NCI-H1436 treated with DMSO at 0.1 percent for 48 hours (cell line): ENCODE results near the gene LRTM2.
"Not testable (repeated sequence)": the region's sequence is repeated elsewhere in the genome, so short reads cannot be mapped to it uniquely, and the experiment has no call there.

Experiments used
- DNase-seq: peaks from one replicate; lab custom pipeline; 2025; lab: John Stamatoyannopoulos, UW

The LRTM2 gene

DNA sequence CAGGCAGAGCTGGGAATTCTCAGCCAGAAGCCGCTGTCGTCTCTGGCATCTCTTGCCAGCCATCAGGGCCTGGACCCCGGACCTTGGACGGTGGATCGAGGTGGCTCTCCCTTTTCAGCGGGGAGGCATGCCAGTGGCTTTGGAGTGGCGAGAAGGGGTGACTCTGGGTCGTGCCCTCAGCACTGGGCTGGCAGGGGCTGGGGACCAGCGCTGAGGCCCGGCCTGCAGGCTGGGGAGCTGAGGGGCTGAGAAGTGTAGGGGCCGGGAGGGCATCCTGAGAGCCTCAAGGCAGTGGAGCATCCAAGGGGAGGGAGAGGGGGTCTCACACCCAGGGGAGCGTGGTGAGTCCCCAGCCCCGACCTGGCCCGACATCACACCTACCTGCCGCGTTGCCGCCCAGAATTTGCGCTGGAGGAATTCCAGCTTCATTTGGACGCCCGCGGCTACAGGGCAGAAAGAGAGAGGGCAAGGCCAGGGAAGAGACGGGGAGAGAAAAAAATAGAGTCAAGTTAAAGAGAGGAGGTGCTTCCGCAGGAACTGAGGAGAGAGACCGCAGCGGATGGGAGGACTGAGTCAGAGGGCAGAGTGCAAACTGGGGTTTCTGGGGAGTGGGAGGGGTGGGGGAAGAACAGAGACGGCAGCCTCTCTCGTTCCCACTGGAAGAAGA is 9.0 kb upstream of the LRTM2 start:
- no peak for DNase-seq

DNA sequence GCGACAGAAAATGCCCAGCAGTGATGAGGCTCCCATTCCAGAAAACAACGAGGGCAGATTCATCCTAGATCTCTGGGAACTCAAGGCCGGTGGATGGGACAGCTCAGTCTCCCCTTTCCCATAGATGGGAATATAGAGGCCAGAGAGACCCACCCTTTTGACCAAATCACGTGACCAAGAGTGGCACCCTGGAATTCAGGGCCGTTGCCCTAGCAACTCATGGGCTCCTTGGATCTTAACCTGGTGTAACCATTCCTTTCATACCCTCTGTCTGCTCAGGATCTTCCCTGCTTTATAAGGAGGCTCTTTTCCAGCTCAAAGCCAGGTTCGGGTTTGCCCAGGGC is 8.4 kb upstream of the LRTM2 start:
- DNase-seq, result no peak

DNA sequence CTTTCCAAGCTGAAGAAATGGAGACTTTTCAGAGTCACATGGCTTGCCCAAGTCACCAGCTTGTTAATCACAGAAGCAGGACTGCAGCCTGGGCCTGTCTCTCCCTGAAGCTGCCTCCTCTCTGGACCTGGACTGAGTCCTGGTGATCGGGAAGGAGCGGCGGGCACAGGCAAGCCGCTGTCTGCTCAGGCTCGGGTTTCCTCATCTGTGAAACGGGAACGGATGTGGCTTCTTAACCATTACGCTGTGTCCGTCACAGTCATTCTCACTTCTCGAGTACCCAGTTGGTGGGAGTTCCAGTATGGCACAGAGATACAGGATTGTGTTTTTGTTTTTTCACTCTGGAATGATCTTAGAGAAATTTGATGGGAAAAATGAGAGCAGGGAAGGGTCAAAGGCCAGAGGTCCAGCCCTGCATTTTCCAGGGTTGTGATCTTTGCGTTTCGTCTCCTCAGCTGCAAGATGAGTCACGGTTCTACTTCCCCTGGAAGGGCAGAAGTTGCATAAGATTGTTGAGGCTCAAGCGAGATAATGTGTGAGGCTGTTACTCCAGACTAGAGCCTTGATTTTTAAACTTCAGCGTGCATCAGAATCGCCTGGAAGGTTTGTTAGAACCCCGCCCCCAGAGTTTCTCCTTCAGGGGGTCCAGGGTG is 7.6 kb upstream of the LRTM2 start:
- no peak for DNase-seq

DNA sequence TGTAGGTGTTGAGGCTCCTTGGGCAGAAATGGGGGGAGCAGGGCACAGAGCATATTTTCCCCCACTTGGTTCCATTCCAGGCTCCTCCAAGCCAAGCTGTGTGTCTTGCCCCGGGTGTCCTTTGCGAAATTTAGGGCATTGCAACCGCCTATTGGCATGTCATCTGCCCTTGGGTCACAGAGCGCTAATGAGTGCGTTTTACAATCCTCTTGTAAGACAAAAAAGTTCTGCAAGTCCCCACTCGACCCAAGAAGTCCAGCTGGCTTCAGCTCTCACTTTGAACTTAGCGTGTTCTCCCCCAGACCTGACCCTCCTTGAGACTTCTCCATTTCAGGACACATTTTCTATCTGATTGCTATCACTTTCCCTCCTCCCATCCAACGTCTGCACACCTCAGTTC is 6.1 kb upstream of the LRTM2 start:
- no peak for DNase-seq

DNA sequence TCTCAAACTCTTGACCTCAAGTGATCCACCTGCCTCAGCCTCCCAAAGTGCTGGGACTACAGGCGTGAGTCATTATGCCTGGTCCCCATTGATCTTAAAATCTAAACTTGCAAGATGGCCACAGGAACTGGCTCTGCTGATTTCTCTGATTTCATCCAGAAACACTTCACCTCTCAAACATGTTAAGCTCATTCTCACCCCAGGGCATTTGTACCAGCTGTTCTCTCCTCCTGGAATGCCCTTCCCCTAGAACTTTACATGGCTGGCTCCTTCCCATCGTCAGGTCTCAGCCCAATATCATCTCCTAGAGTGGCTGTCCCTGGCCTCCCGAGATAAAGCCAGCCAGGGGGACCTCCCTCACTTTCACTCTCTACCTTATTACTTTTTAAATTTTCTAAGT is 5.3 kb upstream of the LRTM2 start:
- DNase-seq, result no peak

DNA sequence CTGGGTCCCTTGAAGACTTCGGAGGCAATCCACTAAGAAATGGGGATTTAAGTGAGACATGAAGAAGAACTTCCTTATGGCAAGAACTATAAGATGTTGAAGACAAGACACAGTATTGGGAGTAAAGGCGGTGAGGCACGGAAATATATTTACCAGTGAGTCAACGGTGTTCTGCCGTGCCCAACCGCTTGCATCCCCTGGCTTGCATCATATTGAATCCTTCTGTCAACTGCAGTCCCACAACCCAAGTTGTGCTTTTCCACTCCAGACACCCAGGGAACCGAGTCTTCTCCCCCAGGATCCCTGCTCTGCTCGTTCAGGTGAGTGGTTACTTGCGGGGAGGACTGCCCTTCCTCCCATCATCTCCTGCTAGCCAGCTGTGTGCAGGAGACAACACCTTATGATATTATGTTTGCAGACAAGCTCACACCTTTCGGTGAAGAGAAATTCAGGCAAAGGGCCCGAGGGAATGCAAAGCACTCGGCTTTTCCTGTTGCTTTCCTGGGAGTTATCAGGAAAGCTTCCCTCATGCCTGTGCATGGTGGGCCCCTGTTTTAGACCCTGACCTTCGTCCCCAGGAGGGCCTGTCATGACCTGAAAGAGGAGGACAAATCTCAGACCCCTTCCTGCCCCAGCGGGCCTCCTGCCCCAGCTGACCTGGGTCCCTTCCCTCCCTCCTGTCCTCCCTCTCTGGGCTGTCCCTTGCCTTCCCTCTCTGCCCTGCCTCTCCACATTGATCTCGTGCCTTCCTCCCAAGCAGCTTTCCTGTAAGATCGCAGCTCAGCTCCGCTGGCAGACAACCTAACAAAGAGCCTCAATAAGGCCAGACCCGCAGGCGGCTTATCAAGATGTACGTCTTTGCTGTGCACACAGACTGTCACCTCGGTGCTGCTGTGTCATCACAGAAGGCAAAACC is 4.3 kb upstream of the LRTM2 start:
- DNase-seq, result no peak

DNA sequence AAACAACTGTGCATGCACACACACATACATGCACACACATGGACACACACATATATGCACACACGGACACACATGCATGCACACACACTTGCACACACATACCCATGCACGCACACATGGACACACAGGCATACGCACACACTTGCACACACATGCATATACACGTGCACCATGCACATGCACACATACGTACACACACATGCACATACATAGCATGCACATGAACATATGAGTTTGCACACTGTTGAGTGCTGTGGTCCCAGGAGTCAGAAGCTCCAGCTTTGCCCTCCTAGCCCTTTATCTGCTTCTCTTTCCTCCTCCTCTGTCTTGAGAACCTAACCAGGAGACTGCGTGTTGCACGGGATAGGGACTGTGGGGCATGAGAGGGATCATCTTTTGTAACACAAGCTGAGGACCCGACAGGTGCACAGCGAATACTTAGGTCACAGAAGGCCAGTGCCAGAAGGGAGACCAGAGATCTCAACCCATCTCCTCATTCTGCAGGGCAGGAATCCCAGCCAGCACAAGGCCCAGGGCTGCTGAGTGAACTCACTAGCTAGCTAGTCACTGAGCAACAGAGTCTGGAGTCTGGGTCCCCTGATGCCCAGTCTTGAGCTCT is 3.5 kb upstream of the LRTM2 start:
- DNase-seq, result no peak

DNA sequence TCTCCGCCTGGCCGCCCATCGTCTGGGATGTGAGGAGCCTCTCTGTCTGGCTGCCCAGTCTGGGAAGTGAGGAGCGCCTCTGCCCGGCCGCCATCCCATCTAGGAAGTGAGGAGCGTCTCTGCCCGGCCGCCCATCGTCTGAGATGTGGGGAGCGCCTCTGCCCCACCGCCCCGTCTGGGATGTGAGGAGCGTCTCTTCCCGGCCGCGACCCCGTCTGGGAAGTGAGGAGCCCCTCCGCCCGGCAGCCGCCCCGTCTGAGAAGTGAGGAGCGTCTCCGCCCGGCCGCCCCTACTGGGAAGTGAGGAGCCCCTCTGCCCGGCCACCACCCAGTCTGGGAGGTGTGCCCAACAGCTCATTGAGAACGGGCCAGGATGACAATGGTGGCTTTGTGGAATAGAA is 2.4 kb upstream of the LRTM2 start:
- DNase-seq, result not testable (repeated sequence)

DNA sequence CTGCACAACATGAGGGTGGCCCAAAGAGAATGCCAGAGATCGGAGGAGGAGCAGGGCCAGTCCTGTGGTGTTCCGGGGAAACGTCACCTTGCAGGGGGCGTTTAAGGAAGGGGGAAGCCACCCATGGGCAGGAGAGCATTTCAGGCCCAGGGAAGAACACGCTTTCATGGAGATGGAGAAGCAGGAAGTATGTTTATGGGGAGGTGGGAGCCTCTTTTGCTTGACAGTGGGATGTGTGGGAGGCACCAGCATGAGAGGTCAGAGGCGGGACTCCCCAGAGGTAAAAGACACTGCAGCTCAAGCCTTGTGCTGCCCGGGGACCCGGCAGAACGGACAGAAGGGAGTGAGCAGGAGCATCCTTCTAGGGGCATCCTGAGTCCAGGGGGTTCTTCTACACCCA is 1.3 kb upstream of the LRTM2 start:
- DNase-seq, result no peak

DNA sequence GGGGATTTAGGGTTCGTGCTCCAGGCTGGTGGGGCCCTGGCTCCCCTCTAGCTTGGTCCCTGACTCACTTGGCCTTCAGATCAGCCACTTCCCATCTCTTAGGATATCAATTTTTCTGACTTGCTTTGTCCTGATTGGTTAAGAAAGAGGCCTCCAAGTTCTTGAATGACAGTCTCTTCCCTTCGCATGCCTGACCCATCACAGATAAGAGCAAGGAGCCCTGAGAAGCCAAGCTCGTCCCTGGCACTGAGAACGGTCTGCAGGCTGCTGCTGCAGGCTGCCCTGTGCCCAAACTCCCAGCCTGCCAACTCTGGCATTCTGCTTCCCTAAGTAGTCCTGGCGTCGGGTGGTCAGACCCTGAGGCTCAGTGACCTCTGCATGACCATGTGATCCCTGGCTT is 794 bp upstream of the LRTM2 start:
- no peak for DNase-seq

DNA sequence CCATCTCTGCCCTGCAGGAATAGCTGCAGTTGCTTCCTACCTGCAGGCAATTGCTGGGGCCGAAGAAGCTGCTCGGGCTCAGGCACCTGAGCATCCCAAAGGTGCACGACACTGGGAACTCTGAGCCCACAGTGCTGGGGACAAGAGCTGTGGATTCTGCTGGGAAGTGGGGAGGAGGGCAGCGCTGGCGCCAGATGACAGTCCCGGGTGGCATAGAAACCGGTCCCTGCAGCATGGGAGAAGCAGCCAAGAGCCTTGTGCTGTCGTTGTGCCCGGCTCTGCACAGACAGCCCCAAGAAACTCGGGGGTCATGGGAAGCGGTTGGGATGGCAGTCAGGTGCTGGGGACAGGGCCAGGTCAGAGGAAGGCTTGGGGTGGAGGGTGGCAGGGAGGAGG is 529 bp downstream of the LRTM2 start:
- no peak for DNase-seq

DNA sequence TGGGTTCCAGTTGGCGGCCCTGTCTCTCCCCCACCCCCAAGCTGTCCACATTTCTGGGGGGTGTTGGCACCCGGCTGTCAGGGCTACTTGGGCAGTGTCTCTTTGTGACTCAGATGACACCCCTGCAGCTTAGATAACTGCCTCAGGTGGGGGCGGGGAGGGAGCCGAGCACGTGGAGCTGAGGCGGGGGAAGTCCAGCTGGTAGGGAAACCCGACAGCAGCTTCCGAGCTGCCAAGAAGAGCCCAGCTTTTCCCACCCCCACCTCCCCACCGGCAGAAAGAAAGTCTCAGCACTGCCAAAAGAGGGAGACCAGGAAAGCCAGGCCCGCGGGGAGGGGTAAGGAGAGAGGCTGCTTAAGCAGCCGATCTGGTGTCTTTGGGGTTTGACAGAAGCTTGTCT is 1.4 kb downstream of the LRTM2 start:
- no peak for DNase-seq

DNA sequence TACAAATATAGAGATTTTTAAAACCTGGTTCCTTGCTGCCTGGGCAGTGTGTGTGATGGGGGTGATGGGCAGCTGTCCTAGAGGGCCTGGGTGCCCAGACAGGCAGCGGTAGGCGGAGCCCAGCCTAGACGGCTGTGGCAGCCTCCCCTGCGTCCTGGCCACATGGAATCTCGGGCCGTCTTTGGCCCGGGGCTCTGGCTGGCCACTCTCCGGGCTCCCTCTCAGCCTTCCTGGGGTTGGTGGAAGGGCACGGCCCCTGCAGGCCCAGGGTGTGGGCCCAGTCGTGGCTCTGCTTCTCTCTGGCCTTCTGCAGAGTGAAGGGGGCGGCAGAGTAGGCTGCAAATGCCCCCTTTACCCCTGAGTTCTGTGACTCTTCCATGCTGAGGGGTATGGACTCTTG is 2.3 kb downstream of the LRTM2 start:
- no peak for DNase-seq

DNA sequence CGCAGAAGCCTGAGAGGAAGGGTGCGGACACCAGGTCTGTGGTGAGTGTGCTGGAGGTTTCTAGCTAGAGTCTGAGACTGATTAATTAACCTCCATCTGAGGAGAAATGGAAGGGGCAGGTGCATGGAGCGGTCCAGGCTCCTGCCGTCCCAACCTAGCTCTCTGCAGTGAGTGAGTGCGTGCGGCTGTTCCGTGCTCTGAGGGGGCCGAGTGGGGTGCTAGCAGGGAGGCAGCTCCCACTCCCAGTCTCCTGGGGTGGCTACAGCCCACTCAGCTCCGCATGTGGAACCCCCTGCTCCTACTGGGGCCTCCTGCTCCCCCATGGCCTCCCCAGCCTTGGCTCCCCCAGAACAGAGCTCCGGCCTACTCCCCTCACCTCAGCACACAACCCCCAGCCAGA is 2.9 kb downstream of the LRTM2 start:
- no peak for DNase-seq

DNA sequence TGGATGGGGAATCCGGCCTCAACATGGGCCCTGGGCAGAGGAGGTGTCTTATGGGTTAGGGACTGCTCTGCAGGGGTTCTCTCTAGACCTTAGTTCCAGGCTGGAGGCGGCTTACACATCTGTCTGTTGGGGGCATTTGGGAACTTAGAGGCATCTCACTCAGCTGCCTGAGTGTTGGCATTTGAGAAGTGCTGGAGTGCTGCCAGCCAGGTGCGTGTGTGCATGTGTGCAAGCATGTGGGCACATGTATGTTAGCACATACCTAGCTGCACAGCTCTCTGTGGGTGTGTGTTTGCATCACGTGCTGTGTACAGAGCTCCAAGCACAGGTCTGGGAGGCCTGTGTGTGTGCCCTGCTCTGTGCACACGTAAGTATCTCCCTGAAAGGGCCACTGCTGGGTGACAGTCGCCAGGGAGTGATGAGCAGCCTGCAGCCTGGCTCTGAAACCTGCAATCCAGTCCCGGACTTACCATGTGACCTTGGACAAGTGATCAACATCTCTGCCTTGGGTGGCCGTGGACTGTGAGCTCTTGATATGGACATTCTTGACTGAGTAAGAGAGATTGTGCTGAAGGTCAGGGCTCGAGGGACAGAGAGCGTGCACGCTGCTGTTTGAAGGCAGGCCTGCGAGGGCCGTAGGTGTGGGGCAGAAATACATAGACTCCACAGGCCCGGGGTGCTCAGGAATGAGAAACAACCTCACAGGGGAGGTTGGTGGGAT is 5.2 kb downstream of the LRTM2 start:
- no peak for DNase-seq

DNA sequence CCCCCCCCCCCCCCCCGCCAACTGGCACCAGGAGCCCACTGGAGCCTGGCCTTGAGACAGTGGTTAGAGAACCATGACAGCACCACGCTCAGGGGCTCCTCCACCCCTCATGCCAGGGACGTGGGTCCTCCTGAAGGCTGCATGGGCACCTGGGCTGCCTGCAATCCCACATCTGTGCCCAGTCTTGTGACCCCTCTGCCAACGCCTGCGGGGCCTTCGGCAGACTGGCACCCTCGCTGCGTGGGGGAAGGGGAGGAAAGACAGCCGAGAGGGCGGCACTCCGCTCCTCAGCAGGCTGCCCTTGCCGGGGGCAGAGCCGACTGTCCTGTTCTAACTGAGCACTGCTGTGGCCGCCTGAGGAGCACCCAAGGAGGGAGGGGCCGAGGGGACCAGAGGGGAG is 6.0 kb downstream of the LRTM2 start:
- DNase-seq, result no peak

DNA sequence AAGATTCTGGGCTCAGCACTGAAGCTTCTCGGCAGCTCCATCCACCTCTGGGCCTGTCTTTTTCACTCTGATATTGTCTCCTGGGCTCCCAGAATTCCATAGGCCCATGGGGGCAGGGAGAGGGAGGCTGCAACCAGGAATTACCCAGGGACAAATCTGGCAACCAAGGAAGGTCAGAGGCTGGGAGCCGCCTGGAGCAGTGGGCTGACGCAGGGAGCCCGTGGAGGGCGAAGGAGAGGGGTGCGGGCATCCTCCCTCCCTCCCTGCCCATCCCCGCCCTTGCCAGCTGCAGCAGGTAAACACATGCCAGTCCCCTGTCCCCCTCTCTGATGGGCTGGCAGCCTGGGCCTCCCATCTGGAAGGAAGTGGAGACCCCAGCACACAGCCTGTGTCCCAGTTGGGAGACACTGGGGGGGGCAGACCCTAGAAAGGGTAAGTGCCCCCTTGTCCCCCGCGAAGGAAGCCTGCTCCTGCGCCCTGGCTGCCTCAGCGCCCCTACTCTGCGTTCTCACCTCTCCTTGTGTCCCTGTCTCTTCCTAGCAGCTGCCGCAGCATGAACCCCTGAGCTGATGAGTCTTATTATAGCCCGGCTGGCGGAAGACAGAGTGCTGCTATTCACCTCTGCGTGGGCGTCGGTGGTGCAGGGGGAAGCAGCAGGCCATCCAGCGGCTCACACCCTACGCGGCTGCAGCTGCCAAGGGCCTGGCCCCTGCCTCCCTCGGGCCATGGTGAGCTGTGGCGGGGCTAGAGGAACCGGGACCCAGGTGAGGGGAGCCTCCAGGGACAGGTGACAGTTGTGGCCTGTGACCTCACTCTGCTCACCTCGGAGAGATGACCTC is 6.7 kb downstream of the LRTM2 start:
- DNase-seq, result no peak

DNA sequence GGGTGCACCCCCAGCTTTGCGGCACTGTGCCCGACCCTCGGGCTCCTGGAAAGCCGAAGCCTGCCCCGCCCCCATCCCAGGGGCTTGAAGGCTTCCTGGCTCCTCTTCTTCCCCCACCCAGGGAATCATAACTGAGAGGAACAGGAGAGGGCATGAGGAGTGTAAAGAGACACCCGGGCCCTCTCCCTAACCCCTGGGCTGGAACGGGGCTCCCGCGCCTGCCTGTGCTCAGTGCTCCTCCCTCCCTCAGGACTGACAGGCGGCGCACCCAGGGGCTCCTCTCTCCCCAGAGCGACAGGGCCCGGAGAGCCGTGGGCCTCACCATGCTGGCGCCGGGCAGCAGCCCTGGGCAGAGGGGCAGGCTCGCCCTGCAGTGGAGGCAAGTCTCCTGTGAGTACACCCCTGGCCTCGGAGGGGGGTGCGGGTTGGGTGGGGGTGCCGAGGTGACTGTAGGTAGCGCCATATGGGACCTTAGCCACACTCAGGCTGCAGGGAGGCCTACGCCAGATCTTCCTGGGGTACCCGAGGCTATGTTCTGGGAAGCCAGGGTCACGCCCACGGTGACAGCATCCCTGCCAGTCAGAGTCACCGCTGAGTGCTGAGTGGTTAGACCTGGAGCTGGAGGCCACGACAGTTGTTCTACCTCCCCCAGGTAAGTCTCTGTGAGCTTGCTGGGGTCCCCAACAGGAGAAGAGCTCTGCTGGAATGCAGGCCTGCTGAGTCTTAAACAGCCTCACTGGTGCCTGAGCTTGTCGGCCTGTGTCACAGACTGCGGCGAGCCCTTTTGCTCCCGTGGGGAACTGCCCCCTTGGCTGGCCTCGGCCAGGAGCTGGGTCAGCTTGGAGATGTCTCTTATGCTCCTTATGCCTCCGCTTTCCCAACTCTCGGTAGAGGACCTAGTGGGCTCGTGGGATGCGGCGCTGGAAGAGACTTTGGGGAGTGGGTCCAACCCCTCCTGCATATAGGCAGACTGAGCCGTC is 7.8 kb downstream of the LRTM2 start:
- no peak for DNase-seq

DNA sequence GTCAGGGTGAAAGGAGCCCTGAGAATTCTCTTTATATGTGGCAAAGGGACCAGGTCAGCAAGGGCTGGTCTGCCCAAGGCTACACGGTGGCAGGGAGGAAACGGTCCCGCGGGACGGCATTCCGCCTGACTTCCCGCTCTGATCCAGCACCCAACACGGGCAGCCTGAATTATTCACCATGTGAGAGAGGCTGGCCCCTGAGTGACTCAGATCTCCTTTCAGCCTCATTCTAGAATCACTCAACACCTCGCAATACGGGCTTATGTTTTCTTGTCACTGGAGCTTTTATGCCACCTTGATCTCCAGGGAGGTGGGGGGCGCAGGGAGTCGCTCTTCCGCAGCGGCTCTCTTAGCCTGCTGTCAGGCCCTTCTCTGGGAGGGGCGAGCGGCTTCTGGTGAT is 8.5 kb downstream of the LRTM2 start:
- DNase-seq, result no peak

DNA sequence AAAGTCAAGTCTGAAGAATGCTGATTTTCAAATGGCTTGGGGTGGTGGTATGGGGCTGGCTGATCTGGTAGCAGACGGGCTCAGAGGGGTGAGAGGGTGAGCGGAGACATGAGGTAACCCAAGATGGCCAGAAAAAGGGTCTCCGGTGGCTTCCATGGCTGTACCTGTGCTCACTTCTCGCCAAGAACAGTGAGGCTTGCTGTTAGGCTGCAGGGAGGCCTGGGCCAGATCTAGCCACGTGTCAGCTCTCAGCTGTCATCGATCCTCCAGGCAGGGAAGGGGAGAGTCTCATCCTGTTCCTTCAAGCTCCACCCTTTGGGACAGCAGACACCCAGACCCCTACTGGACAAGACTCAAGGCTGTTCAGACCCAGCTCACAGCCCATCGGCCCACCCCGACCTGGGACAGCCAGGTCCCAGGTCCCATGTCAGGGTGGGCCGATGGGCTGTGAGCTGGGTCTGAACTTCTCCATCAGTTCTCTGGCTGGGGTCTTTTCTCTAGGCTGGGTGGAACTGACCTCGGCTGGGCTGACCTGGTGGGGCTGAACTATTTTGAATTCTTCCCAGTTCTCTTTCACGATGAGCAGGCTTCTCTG is 9.0 kb downstream of the LRTM2 start:
- no peak for DNase-seq
